Stomach (tissue), 4 donors: Measurements from ENCODE around the gene HOXB3.

Experiments used
- CTCF ChIP-seq, 7 experiments: fragments of 450-650 bp in 4 of 7; fragments of 200-600 bp in 3 of 7; sonication (generic) in 3 of 7; IDR thresholded peaks; one replicate each; pipeline ENCODE4 v1.5.1; 2016 to 2019; ENCODE audit warnings: antibody characterized with exemption in 7 of 7, control low read depth in 2 of 7, mild to moderate bottlenecking in 1 of 7
- POLR2AphosphoS5 ChIP-seq, 3 donors: sonication (generic); formaldehyde crosslinking; IDR thresholded peaks; one replicate each; pipeline ENCODE4 v1.6.1; 2016; ENCODE audit warnings: antibody characterized with exemption in 3 of 3

GRCh38 chr17:48514477-48514876 is 75.6 kb downstream of the HOXB3 start:
- TF ChIP-seq CTCF (IDR thresholded peaks at IDR 0.05) (no peak), POLR2AphosphoS5 (IDR thresholded peaks at IDR 0.05) (no peak)
